ENCODE results near the gene ANXA5.

ANXA5 gene

DNA sequence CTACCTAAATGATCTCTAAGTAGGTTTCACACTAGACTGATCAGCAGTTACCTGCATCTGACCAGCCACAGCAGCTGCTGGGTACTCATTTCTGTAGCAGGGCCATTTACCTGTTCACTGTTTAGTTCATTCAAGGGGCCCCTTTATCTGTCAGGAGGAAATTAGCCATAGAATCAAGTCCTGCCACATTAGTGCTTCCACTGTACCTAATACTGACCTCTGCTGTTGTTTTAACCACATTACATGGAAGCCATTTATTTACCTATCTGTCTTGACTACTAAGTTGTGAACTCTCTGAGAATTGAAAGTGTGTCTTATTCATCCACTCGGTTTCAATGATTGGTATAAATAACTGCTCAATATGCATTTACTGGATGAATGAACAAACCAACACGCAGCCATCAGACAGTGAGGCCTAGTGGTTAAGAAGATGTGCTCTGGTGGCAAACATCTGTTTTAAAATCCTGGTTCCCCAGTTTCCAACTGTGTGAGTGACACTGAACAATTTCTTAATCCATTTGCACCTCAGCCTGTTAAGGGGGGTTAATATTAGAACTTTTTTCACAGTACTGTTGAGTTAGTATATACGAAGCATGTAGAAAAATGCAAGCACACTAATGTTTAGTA is 30.0 kb upstream of the ANXA5 start:
- H3K4me3 ChIP-seq (ENCODE audit: low read depth, low read length), result no peak overlapping the region
- TF ChIP-seq, protein P1, sequence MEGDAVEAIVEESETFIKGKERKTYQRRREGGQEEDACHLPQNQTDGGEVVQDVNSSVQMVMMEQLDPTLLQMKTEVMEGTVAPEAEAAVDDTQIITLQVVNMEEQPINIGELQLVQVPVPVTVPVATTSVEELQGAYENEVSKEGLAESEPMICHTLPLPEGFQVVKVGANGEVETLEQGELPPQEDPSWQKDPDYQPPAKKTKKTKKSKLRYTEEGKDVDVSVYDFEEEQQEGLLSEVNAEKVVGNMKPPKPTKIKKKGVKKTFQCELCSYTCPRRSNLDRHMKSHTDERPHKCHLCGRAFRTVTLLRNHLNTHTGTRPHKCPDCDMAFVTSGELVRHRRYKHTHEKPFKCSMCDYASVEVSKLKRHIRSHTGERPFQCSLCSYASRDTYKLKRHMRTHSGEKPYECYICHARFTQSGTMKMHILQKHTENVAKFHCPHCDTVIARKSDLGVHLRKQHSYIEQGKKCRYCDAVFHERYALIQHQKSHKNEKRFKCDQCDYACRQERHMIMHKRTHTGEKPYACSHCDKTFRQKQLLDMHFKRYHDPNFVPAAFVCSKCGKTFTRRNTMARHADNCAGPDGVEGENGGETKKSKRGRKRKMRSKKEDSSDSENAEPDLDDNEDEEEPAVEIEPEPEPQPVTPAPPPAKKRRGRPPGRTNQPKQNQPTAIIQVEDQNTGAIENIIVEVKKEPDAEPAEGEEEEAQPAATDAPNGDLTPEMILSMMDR (IDR thresholded peaks at IDR 0.05; ENCODE audit: low read depth, low read length), result peak; percentile 50

DNA sequence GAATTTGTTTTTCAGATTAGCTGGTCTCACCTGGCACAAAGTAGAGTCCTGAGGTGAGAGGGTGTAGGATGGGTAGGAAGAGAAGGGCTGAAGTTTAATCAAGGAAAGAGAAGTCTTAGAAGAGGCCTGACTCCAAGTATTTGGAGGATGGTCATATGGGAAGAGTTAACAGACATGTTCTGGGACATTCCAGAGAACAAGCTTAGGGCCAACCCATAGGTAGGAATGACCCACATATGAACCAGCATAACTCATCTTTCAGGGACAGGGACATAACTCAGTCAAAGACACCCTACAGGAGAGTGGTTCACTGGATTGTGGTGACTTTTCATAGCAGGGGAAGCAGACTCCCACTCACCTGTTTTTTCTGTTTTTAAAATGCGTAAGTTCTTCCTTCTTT is 27.9 kb upstream of the ANXA5 start:
- H3K4me3 ChIP-seq (ENCODE audit: low read depth, low read length), result no peak overlapping the region
- TF ChIP-seq, protein P1 (IDR thresholded peaks at IDR 0.05; ENCODE audit: low read depth, low read length), result no peak

DNA sequence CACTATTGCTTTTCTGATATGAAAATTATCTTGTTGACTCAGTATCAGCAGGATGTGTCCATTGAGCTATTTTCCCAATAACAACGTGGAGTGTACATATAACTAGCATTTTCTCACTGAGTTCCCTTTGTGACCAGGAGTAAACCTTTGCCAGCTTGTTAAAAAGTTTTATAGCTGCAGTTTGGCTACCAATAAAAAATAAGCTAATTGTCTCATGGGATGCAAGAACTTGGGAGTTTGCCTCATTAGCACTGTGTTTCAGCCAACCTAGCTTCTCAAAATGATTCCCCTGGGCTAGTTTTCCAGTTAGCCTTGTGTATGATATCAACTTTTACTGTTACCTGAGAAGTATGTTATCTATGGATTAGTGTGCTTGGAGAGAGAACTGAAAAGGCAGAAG is 24.9 kb upstream of the ANXA5 start:
- TF ChIP-seq, protein P1 (IDR thresholded peaks at IDR 0.05; ENCODE audit: low read depth, low read length), result no peak

DNA sequence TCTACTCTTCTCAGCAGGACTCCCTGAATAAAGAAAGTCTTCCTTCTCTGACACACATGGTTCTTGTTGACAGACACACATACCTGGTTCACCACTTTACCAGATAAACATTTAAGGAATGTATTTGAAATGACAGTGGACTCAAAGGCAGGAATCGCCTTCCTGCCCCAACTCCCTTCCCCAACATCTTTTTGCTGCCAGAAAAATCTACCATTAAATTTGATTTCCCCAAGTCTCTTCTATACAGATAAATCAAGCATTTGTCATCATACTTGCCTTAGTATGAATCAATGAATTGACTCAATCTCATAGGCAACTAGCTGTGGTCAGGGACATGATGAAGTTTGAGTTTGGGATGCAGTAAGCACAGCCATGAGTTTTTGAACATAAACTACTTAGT is 23.3 kb upstream of the ANXA5 start:
- TF ChIP-seq, protein P1 (IDR thresholded peaks at IDR 0.05; ENCODE audit: low read depth, low read length), result no peak
- H3K4me3 ChIP-seq (ENCODE audit: low read depth, low read length), result no peak overlapping the region

More for the DNA sequence above, 24.9 kb upstream of the ANXA5 start:
- no peak overlapping the region for H3K4me3 ChIP-seq (ENCODE audit: low read depth, low read length)

DNA sequence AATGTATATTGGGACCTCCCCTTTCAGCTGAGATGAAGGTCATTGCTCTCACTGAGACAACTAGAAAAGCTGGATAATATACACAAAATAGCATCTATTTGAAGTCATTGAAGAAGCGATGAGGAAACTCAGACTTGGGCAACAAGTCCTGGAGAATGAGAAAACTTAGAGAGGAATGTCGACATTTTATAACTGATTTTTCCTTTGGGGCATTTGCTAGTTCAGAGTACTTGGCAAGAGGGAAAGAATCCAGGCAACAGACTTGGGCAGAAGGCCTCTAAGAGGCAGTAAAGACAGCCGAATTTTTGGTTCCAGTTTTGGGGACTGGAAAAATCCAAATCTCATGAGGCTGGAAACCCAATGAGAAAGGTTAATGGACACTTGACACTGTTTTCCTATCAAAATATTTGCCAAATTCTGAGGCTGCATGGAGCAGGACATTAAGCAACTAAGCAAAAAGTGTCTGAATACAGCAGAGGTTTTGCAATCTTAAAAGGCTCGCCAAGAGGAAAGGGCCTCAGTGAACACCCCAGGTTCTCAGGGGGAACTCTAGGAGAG is 21.0 kb upstream of the ANXA5 start:
- H3K4me3 ChIP-seq (ENCODE audit: low read depth, low read length), result no peak overlapping the region
- TF ChIP-seq, protein P1 (IDR thresholded peaks at IDR 0.05; ENCODE audit: low read depth, low read length), result no peak

DNA sequence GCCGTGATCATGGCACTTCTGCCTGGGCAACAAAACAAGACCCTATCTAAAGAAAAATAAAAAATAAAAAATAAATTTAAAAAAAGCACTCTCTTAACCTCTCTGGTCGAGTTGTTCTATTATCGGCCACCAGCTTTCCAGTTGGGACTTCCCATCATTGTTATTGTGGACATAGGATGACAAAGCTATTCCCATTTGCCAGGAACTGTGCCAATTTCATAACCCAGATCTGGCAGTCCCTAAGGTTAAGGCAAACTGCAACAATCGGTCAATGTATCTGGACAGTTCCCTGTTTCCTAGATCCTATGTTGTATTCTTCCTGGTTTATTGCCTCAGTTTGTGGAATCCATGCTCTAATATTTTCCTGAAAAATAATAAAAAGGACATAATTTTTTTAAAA is 17.8 kb upstream of the ANXA5 start:
- TF ChIP-seq, protein P1 (IDR thresholded peaks at IDR 0.05; ENCODE audit: low read depth, low read length), result no peak
- no peak overlapping the region for H3K4me3 ChIP-seq (ENCODE audit: low read depth, low read length)

DNA sequence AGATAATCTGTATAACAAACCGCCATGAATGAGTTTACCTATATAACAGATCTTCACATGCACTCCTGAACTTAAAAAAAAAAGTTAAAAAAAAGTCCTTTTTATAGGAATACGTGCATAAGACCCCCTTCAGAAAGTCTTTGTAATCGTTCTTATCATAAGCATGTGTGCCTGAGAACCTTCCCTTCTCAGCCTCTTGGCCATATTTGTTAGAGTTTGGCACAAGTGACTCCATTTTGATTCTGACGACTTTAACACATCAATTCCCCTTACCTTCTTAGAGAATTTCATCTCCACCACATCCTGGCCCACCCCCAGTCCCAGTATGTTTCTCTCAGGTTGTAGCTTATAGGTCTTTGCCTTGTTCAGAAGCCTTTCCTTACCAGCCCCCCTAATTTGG is 16.0 kb upstream of the ANXA5 start:
- TF ChIP-seq, protein P1 (IDR thresholded peaks at IDR 0.05; ENCODE audit: low read depth, low read length), result no peak
- H3K4me3 ChIP-seq (ENCODE audit: low read depth, low read length), result no peak overlapping the region
